ENCODE data around the gene OPTN.
"Not testable (repeated sequence)": the region's sequence is repeated elsewhere in the genome, so short reads cannot be mapped to it uniquely, and the experiment has no call there.

Gene OPTN

DNA sequence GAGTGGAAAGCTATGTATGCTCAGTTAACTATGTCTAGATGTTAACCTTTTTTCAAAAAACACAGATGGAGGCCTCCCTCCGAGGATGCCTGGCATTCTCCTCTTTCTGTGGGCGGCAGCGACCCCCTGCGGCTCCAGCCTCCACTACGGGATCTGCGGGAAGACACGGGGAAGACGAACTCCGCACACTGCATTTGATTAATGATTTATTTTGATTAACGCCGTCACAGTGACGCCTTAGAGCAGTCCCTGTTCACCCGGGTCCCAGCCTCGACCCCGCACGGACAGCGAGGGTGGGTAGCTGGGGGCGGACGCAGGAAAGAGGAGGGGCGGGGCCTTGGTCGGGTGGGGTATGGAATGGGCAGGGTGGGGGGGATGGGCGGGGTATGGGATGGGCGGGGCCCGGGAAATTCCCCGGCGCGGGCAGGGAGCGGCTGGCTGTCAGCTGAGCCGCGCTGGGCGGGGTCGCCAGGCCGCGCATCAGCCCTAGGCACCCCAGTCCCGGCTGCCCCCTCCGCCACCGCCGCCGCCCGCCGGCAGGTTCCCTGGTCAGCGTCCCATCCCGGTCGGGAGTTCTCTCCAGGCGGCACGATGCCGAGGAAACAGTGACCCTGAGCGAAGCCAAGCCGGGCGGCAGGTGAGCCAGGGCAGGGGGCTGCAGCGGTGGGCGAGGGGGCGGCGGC, at the start of gene OPTN:
TSS of gene OPTN (plus strand) at position 498 of the 683 bp plus-strand sequence. CDS start 8,960 bp downstream, outside the sequence.
- H3K4me1 ChIP-seq (ENCODE audit: insufficient read depth, low read length) = peaks cover 10% of the 10 kb centered on the region
- H3K36me3 ChIP-seq (ENCODE audit: insufficient read depth, low read length) = no peaks in the 10 kb centered on the region
- peak within 1 kb of the TSS; percentile 77 for H3K4me3 ChIP-seq (ENCODE audit: low read length)
- peak within 1 kb of the TSS; percentile 94 for H2AFZ ChIP-seq (ENCODE audit: low read depth, low read length)
- H3K27me3 ChIP-seq (ENCODE audit: insufficient read depth, low read length) = no peaks in the 10 kb centered on the region
- H3K9me3 ChIP-seq (ENCODE audit: low read length) = no peaks in the 10 kb centered on the region

DNA sequence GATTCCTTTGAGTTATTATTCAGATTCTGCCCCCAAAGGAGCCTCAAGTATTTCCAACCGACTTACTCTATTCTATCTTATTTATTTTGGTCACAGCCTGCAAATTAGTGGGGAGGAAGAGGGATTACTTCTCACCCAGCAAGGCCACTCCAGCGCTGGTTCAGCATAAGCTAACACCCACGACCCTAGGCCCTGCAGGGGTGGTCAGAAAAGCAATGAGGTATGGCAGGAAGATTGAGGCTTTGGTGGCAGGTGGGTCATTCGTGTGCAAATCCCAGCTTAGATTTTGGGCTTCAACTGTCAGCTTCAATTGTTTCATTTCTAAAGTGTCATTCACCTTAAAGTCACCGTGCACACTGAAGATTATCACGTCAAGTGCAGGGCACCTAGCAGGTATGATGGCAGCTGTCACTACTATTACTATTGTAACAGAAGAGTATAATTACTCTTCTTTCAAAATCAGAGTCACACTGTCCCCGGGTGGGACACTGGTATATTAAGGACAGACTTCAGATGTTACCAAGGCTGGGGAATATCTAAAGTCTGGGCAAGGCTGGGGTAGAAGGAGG, 48.8 kb upstream of the OPTN start:
- no peaks in the 10 kb centered on the region for H3K4me1 ChIP-seq (ENCODE audit: insufficient read depth, low read length)
- H3K36me3 ChIP-seq (ENCODE audit: insufficient read depth, low read length) = no peaks in the 10 kb centered on the region
- no peaks in the 10 kb centered on the region for H3K9me3 ChIP-seq (ENCODE audit: low read length)
- peaks cover 2% of the 10 kb centered on the region for H3K27me3 ChIP-seq (ENCODE audit: insufficient read depth, low read length)
- H3K4me3 ChIP-seq (ENCODE audit: low read length) = no peak overlapping the region
- no peak overlapping the region for H2AFZ ChIP-seq (ENCODE audit: low read depth, low read length)

GRCh38 chr10:13053208-13053607, 46.8 kb upstream of the OPTN start:
- H3K4me1 ChIP-seq (ENCODE audit: insufficient read depth, low read length); H3K36me3 ChIP-seq (ENCODE audit: insufficient read depth, low read length); H3K4me3 ChIP-seq (ENCODE audit: low read length); H3K27me3 ChIP-seq (ENCODE audit: insufficient read depth, low read length); H3K9me3 ChIP-seq (ENCODE audit: low read length); H2AFZ ChIP-seq (ENCODE audit: low read depth, low read length): not testable (repeated sequence)

- Histone ChIP-seq H3K9me3 (ENCODE audit: low read length) (no peaks in the 10 kb centered on the region), H3K27me3 (ENCODE audit: insufficient read depth, low read length) (peaks cover 2% of the 10 kb centered on the region), H2AFZ (ENCODE audit: low read depth, low read length) (no peak overlapping the region), H3K4me3 (ENCODE audit: low read length) (no peak overlapping the region), H3K4me1 (ENCODE audit: insufficient read depth, low read length) (no peaks in the 10 kb centered on the region), H3K36me3 (ENCODE audit: insufficient read depth, low read length) (no peaks in the 10 kb centered on the region)
Observed at GRCh38 chr10:13053794-13054462, 46.0 kb upstream of the OPTN start.

DNA sequence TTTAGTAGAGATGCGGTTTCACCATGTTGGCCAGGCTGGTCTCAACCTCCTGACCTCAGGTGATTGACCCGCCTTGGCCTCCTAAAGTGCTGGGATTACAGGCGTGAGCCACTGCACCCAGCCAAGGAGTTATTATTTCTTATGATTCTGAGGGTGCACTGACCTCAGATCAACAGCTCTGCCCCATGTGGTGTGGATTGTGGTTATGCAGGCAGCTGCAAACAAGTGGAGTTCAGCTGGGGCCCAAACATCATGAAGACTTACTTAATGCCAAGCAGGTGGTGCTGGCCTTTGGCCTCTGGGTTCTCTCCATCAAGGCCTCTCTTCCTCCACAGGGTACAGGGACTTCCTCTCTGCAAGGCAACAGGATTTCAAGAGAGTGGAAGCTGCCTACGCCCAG, 45.1 kb upstream of the OPTN start:
- H2AFZ ChIP-seq (ENCODE audit: low read depth, low read length) = no peak overlapping the region
- H3K27me3 ChIP-seq (ENCODE audit: insufficient read depth, low read length) = peaks cover 2% of the 10 kb centered on the region
- H3K9me3 ChIP-seq (ENCODE audit: low read length) = no peaks in the 10 kb centered on the region
- H3K4me3 ChIP-seq (ENCODE audit: low read length) = no peak overlapping the region
- no peaks in the 10 kb centered on the region for H3K4me1 ChIP-seq (ENCODE audit: insufficient read depth, low read length)
- no peaks in the 10 kb centered on the region for H3K36me3 ChIP-seq (ENCODE audit: insufficient read depth, low read length)

DNA sequence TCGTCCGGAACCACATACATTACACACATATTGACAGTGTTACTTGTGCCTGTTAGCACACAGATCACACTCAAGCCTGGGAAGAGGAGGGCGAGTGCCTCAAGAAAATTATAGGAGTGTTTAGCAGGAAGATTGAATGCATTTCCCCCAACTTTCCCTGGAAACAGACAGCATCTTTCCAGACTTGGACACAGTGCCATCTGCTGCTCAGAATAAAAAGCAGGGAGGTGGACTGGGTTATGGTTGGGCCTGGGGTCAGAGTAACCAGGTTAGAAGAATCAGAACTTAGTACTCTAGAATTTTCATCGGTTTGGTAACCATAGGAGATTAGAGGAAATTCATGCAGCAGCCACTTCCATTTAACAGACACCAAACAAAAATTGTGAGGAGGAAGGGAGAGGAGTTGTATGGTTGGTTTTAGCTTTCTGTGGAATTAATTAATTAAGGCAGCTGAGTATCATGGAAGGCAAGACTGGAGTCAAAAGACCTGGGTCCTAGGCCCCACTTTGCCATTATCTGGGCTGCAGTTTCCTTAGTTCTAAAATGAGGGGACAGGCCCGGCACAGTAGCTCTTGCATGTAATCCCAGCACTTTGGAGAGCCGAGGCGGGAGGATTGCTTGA, 43.4 kb upstream of the OPTN start:
- H3K4me3 ChIP-seq (ENCODE audit: low read length) = no peak overlapping the region
- H3K36me3 ChIP-seq (ENCODE audit: insufficient read depth, low read length) = no peaks in the 10 kb centered on the region

GRCh38 chr10:13062803-13063202, 37.2 kb upstream of the OPTN start:
- Histone ChIP-seq H3K36me3 (ENCODE audit: insufficient read depth, low read length) (no peaks in the 10 kb centered on the region), H3K9me3 (ENCODE audit: low read length) (no peaks in the 10 kb centered on the region), H2AFZ (ENCODE audit: low read depth, low read length) (no peak overlapping the region), H3K27me3 (ENCODE audit: insufficient read depth, low read length) (no peaks in the 10 kb centered on the region), H3K4me3 (ENCODE audit: low read length) (no peak overlapping the region), H3K4me1 (ENCODE audit: insufficient read depth, low read length) (no peaks in the 10 kb centered on the region)

More for the DNA sequence above, 43.4 kb upstream of the OPTN start:
- Histone ChIP-seq H3K9me3 (ENCODE audit: low read length) (no peaks in the 10 kb centered on the region), H3K4me1 (ENCODE audit: insufficient read depth, low read length) (no peaks in the 10 kb centered on the region), H2AFZ (ENCODE audit: low read depth, low read length) (no peak overlapping the region), H3K27me3 (ENCODE audit: insufficient read depth, low read length) (peaks cover 1% of the 10 kb centered on the region)

DNA sequence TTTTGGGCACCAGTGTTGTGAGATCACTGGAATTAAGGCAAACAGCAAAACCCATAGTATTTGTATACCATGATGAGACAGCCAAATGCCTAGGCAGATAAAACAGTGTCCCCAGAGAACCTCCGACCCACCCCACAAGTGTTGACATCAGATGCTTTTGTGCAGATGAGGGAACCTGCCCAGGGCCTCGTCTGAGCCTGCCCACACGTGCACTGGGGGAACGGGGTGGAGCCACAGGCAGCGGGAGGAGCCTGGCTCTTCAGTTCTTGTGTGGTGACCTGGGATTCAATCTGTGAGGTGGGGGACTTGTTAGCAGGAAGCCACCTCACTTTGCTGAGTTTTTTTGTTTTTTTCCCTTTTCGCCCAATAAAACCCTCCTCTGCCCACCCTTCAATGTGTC, 33.4 kb upstream of the OPTN start:
- Histone ChIP-seq H3K9me3 (ENCODE audit: low read length) (no peaks in the 10 kb centered on the region), H2AFZ (ENCODE audit: low read depth, low read length) (no peak overlapping the region), H3K36me3 (ENCODE audit: insufficient read depth, low read length) (no peaks in the 10 kb centered on the region), H3K27me3 (ENCODE audit: insufficient read depth, low read length) (no peaks in the 10 kb centered on the region), H3K4me3 (ENCODE audit: low read length) (no peak overlapping the region), H3K4me1 (ENCODE audit: insufficient read depth, low read length) (no peaks in the 10 kb centered on the region)

DNA sequence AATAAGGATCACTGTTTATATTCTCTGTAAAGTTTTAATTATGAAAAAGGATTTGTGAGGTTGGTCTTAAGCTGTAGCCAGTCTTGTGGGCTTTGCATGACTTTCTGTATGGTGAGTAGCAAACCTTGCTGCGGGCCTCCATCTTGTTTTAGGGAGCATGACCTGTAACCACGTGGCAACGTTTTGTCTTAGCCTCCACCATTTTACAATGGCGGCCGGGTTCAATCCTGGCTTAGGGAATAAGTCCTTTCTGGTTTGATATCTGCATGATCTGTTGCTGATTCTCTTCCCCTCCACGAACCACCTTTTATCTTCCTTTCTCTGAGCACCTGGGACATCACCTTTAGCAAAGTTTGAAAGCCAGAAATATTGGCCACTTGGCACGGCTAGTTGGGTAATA, 32.5 kb upstream of the OPTN start:
- Histone ChIP-seq H3K4me1 (ENCODE audit: insufficient read depth, low read length) (no peaks in the 10 kb centered on the region), H3K36me3 (ENCODE audit: insufficient read depth, low read length) (no peaks in the 10 kb centered on the region), H3K27me3 (ENCODE audit: insufficient read depth, low read length) (no peaks in the 10 kb centered on the region), H2AFZ (ENCODE audit: low read depth, low read length) (no peak overlapping the region), H3K4me3 (ENCODE audit: low read length) (no peak overlapping the region), H3K9me3 (ENCODE audit: low read length) (no peaks in the 10 kb centered on the region)

DNA sequence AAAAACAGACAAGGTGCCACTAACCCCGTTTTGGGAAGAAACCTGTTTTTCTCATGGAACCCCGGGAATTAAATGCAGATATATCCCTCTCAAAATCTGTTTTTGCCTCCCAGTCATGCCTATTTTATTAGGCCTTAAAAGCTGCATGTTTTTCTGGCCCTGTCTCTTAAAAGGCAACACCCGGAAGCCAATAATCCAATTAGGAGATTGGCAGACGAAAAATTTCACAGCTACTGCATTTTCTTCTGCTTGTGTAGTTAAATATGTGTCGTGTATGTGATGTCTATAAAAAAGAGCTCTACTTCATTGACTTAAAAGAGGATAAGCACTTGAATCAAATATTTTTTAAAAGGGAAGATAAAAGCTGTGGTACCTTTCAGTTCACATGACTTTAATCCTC, 31.9 kb upstream of the OPTN start:
- Histone ChIP-seq H2AFZ (ENCODE audit: low read depth, low read length) (no peak overlapping the region), H3K27me3 (ENCODE audit: insufficient read depth, low read length) (no peaks in the 10 kb centered on the region), H3K4me3 (ENCODE audit: low read length) (no peak overlapping the region), H3K9me3 (ENCODE audit: low read length) (no peaks in the 10 kb centered on the region), H3K4me1 (ENCODE audit: insufficient read depth, low read length) (no peaks in the 10 kb centered on the region), H3K36me3 (ENCODE audit: insufficient read depth, low read length) (no peaks in the 10 kb centered on the region)

- Histone ChIP-seq H3K4me1 (ENCODE audit: insufficient read depth, low read length) (no peaks in the 10 kb centered on the region), H3K4me3 (ENCODE audit: low read length) (no peak overlapping the region), H2AFZ (ENCODE audit: low read depth, low read length) (no peak overlapping the region), H3K27me3 (ENCODE audit: insufficient read depth, low read length) (no peaks in the 10 kb centered on the region), H3K36me3 (ENCODE audit: insufficient read depth, low read length) (no peaks in the 10 kb centered on the region), H3K9me3 (ENCODE audit: low read length) (no peaks in the 10 kb centered on the region)
Observed at GRCh38 chr10:13068484-13068883, 31.5 kb upstream of the OPTN start.

DNA sequence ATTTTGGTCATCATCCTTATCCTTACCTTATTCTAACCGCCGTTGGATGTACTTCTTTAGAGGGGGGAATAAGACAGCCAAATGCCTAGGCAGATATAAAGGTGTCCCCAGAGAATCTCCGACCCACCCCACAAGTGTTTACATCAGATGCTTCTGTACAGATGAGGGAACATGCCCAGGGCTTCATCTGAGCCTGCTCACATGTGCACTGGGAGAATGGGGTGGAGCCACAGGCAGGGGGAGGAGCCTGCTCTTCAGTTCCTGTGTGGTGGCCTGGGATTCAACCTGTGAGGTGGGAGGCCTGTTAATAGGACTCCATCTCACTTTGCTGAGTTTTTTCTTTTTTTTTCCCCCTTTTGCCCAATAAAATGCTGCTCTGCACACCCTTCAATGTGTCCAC, 27.6 kb upstream of the OPTN start:
- Histone ChIP-seq H2AFZ (ENCODE audit: low read depth, low read length) (no peak overlapping the region), H3K9me3 (ENCODE audit: low read length) (no peaks in the 10 kb centered on the region), H3K36me3 (ENCODE audit: insufficient read depth, low read length) (no peaks in the 10 kb centered on the region), H3K4me3 (ENCODE audit: low read length) (no peak overlapping the region), H3K4me1 (ENCODE audit: insufficient read depth, low read length) (no peaks in the 10 kb centered on the region), H3K27me3 (ENCODE audit: insufficient read depth, low read length) (no peaks in the 10 kb centered on the region)
